GM12864 (cell line): Measurements from ENCODE around the gene DYNLT2.

Source experiments
- DNase-seq: peaks from one replicate; pipeline ENCODE4 v3.0.0-alpha.2; 2011; ENCODE audit warnings: low read depth
- H3K4me3 ChIP-seq: 2 replicates; pipeline ENCODE4 v1.5.1; 2011; ENCODE audit warnings: mild to moderate bottlenecking, low read depth, low read length, control low read depth
- CTCF ChIP-seq: IDR thresholded peaks from 2 replicates; pipeline ENCODE4 v1.5.1; 2011; ENCODE audit warnings: low read depth, mild to moderate bottlenecking, moderate library complexity, low read length, control low read depth, inconsistent platforms; ENCODE audit errors: missing control alignments

DYNLT2 gene

GRCh38 chr6:169738204-169738975 is 13.0 kb downstream of the DYNLT2 start:
- no peak for TF ChIP-seq CTCF
- DNase-seq = no peak
- H3K4me3 ChIP-seq = no peak overlapping the region

GRCh38 chr6:169729961-169730360 is 21.4 kb downstream of the DYNLT2 start:
- TF ChIP-seq CTCF = no peak
- DNase-seq = no peak
- H3K4me3 ChIP-seq = no peak overlapping the region

GRCh38 chr6:169726963-169727362 is 24.4 kb downstream of the DYNLT2 start:
- no peak for TF ChIP-seq CTCF
- H3K4me3 ChIP-seq = no peak overlapping the region
- DNase-seq = no peak

GRCh38 chr6:169726049-169726400 is 25.3 kb downstream of the DYNLT2 start:
- TF ChIP-seq CTCF = no peak
- DNase-seq = no peak
- no peak overlapping the region for H3K4me3 ChIP-seq

- no peak for TF ChIP-seq CTCF
- H3K4me3 ChIP-seq = peak overlapping the region; percentile 52
- no peak for DNase-seq
These were observed 26.0 kb downstream of the DYNLT2 start for GRCh38 chr6:169725125-169726048.

GRCh38 chr6:169724494-169725124 is 26.8 kb downstream of the DYNLT2 start, which contains the start of gene PHF10:
TSS of gene PHF10 (minus strand) at chr6:169724500. CDS start at chr6:169723931, 569 bp downstream.
- no peak for DNase-seq
- H3K4me3 ChIP-seq = peak within 1 kb of the TSS; percentile 65
- no peak for TF ChIP-seq CTCF
